SK-N-SH (cell line): Measurements from ENCODE around the gene IQSEC1. TPM values are rescaled to one million over a fixed set of nuclear protein-coding genes. Genes with fewer than 3 reads are reported as not detected.

Experiments
- CTCF ChIA-PET: fragments of 300-600, 350-600 bp; formaldehyde crosslinking; extraction: SDS; loops from one replicate; lab custom pipeline; 2021; lab: Yijun Ruan, JAX
- POLR2A ChIA-PET: fragments of 350-600 bp; sonication (Branson Sonifier 250); formaldehyde crosslinking; extraction: SDS; loops from one replicate; lab custom pipeline; 2020; ENCODE audit warnings: antibody characterized with exemption, inconsistent platforms; lab: Yijun Ruan, JAX
- DNase-seq: peaks from one replicate; pipeline ENCODE4 v3.0.0; 2012
- H2AFZ ChIP-seq: fragments of 200-600 bp; sonication (generic); 2 replicates; pipeline ENCODE4 v1.8.1; 2016; ENCODE audit warnings: antibody characterized with exemption, mild to moderate bottlenecking, low read depth
- H3F3A ChIP-seq: fragments of 200-600 bp; sonication (generic); replicated peaks from 2 replicates; pipeline ENCODE3; 2016; ENCODE audit warnings: antibody characterized with exemption, mild to moderate bottlenecking; ENCODE audit not compliant: insufficient read depth
- H3K27ac ChIP-seq, 2 experiments: fragments of 200-500 bp in 1 of 2; fragments of 200-600 bp in 1 of 2; sonication (Bioruptor generic) in 1 of 2; sonication (generic), shearing (Covaris generic) in 1 of 2; 2 replicates each; pipeline versions ENCODE4 v1.5.1 to v1.6.1; 2014 to 2016; ENCODE audit warnings: low read depth in 2 of 2, inconsistent platforms in 1 of 2, low read length in 1 of 2, mild to moderate bottlenecking in 1 of 2, mixed read lengths in 1 of 2
- H3K27me3 ChIP-seq: fragments of 200-600 bp; sonication (generic), shearing (Covaris generic); 2 replicates; pipeline ENCODE4 v1.6.1; 2016; ENCODE audit warnings: mixed run types; ENCODE audit not compliant: insufficient read depth
- H3K36me3 ChIP-seq, 2 experiments: fragments of 200-500 bp in 1 of 2; fragments of 200-600 bp in 1 of 2; sonication (Bioruptor generic) in 1 of 2; sonication (generic) in 1 of 2; replicated peaks in 1 of 2; 2 replicates each; pipeline versions ENCODE3 to v1.5.1; 2014 to 2016; ENCODE audit warnings: low read length in 1 of 2, mild to moderate bottlenecking in 1 of 2; ENCODE audit not compliant: insufficient read depth in 2 of 2, control insufficient read depth in 1 of 2
- H3K4me1 ChIP-seq, 2 experiments: fragments of 200-500 bp in 1 of 2; fragments of 200-600 bp in 1 of 2; sonication (Bioruptor generic) in 1 of 2; sonication (generic), shearing (Covaris generic) in 1 of 2; 2 replicates each; pipeline versions ENCODE4 v1.5.1 to v1.6.1; 2014 to 2016; ENCODE audit warnings: low read depth in 1 of 2, low read length in 1 of 2, mixed run types in 1 of 2; ENCODE audit not compliant: insufficient read depth in 2 of 2, control insufficient read depth in 1 of 2
- H3K4me2 ChIP-seq: fragments of 200-600 bp; sonication (generic), shearing (Covaris generic); 2 replicates; pipeline ENCODE4 v1.6.1; 2017; ENCODE audit warnings: mixed run types
- H3K4me3 ChIP-seq, 2 experiments: fragments of 200-500 bp in 1 of 2; fragments of 200-600 bp in 1 of 2; sonication (Bioruptor generic) in 1 of 2; sonication (generic), shearing (Covaris generic) in 1 of 2; 2 replicates each; pipeline versions ENCODE4 v1.5.1 to v1.8.1; 2014 to 2016; ENCODE audit warnings: low read depth in 2 of 2, inconsistent platforms in 1 of 2, low read length in 1 of 2, mild to moderate bottlenecking in 1 of 2, mixed read lengths in 1 of 2, moderate library complexity in 1 of 2
- H3K79me2 ChIP-seq: fragments of 200-600 bp; sonication (generic); 2 replicates; pipeline ENCODE4 v1.8.1; 2017; ENCODE audit warnings: mild to moderate bottlenecking; ENCODE audit not compliant: insufficient read depth
- H3K9ac ChIP-seq: fragments of 200-600 bp; sonication (generic); 2 replicates; pipeline ENCODE4 v1.6.1; 2017; ENCODE audit warnings: mixed run types
- H3K9me2 ChIP-seq: fragments of 200-600 bp; sonication (generic); 2 replicates; pipeline ENCODE4 v1.6.1; 2017; ENCODE audit warnings: mixed run types
- H3K9me3 ChIP-seq: fragments of 200-600 bp; sonication (generic); 2 replicates; pipeline ENCODE4 v1.6.1; 2017; ENCODE audit warnings: mixed run types, mild to moderate bottlenecking, moderate library complexity
- H4K20me1 ChIP-seq: fragments of 200-600 bp; sonication (generic); 2 replicates; pipeline ENCODE4 v1.6.1; 2017; ENCODE audit warnings: mild to moderate bottlenecking, mixed run types; ENCODE audit not compliant: insufficient read depth
- ELF1 ChIP-seq: IDR thresholded peaks from 2 replicates; pipeline ENCODE4 v1.4.0; 2012
- FOSL2 ChIP-seq: IDR thresholded peaks from 2 replicates; pipeline ENCODE4 v1.4.0; 2012; ENCODE audit warnings: low read depth, mild to moderate bottlenecking, moderate library complexity, borderline replicate concordance
- FOXM1 ChIP-seq: IDR thresholded peaks from 2 replicates; pipeline ENCODE4 v1.4.0; 2012; ENCODE audit warnings: low read depth, mild to moderate bottlenecking
- GABPA ChIP-seq: IDR thresholded peaks from 2 replicates; pipeline ENCODE4 v1.4.0; 2012; ENCODE audit warnings: low read depth, mild to moderate bottlenecking
- IRF3 ChIP-seq: fragments of 150-350 bp; IDR thresholded peaks from 2 replicates; pipeline ENCODE4 v1.6.1; 2016; ENCODE audit warnings: mild to moderate bottlenecking, low read depth, low read length
- MEF2A ChIP-seq: IDR thresholded peaks from 2 replicates; pipeline ENCODE4 v1.4.0; 2012; ENCODE audit warnings: low read depth, borderline replicate concordance
- MXI1 ChIP-seq: IDR thresholded peaks from 2 replicates; pipeline ENCODE4 v1.6.1; 2012; ENCODE audit warnings: mild to moderate bottlenecking, low read depth, low read length, improper control_type of control experiment
- NFIC ChIP-seq: IDR thresholded peaks from 2 replicates; pipeline ENCODE4 v1.4.0; 2012; ENCODE audit warnings: borderline replicate concordance
- NRF1 ChIP-seq: IDR thresholded peaks from 2 replicates; pipeline ENCODE4 v1.6.1; 2012; ENCODE audit warnings: low read depth, mild to moderate bottlenecking, low read length
- PBX3 ChIP-seq: IDR thresholded peaks from 2 replicates; pipeline ENCODE4; 2012
- POLR2AphosphoS5 ChIP-seq: IDR thresholded peaks from 2 replicates; pipeline ENCODE4 v1.6.1; 2012; ENCODE audit warnings: low read depth, low read length
- RCOR1 ChIP-seq: fragments of 150-350 bp; IDR thresholded peaks from 2 replicates; pipeline ENCODE4 v1.6.1; 2017; ENCODE audit warnings: antibody characterized with exemption, low read length
- RFX5 ChIP-seq: IDR thresholded peaks from 2 replicates; pipeline ENCODE4 v1.6.1; 2012; ENCODE audit warnings: mild to moderate bottlenecking, improper control_type of control experiment, low read length
- RXRA ChIP-seq: IDR thresholded peaks from 2 replicates; pipeline ENCODE4 v1.4.0; 2012; ENCODE audit warnings: low read depth, mild to moderate bottlenecking, borderline replicate concordance
- SMC3 ChIP-seq: IDR thresholded peaks from 2 replicates; pipeline ENCODE4 v1.6.1; 2012; ENCODE audit warnings: low read depth, low read length, improper control_type of control experiment
- TAF1 ChIP-seq: IDR thresholded peaks from 2 replicates; pipeline ENCODE4 v1.6.1; 2012; ENCODE audit warnings: low read depth, mild to moderate bottlenecking, low read length, moderate library complexity, borderline replicate concordance
- TEAD4 ChIP-seq: IDR thresholded peaks from 2 replicates; pipeline ENCODE4 v1.4.0; 2012; ENCODE audit warnings: mild to moderate bottlenecking, borderline replicate concordance; ENCODE audit not compliant: insufficient read depth
- ZBTB33 ChIP-seq: IDR thresholded peaks from 2 replicates; pipeline ENCODE4 v1.4.0; 2012; ENCODE audit warnings: low read depth, borderline replicate concordance
- WGBS: methylation state at CpG from one replicate; pipeline ENCODE4 v1.1.6; 2017; ENCODE audit warnings: low lambda C conversion rate; 5-methylcytosine and 5-hydroxymethylcytosine counted together
- polyA plus RNA-seq, 3 experiments: library from polyadenylated mRNA; depleted of rRNA; stranded (reverse); fragments of >200 nt; gene quantifications; 2 replicates each; pipeline ENCODE4 v1.2.3, GENCODE V29; 2012

The IQSEC1 gene
- polyA plus RNA-seq, 1 of the 3 experiments (the other 2 are of a cell fraction) = 6.2 TPM

GRCh38 chr3:13070391-13071070, 2.7 kb downstream of the IQSEC1 start:
- CTCF ChIA-PET = interaction anchor here (1.6 to 2.1 kb wide), 2 partner anchors 24 to 43 kb away, joined by 3 to 8 read pairs; no protein-coding TSS in a partner anchor

GRCh38 chr3:13069495-13069894, 3.7 kb downstream of the IQSEC1 start:
- H3K4me2 ChIP-seq = no peak overlapping the region
- no peak overlapping the region for H3K9ac ChIP-seq
- peaks cover 0 to 57% of the 10 kb centered on the region in 2 experiments; a peak in 1 of 4 replicates for H3K4me1 ChIP-seq
- ChIA-PET POLR2A (no interaction called here), CTCF (interaction anchor here (1.6 to 2.1 kb wide), 2 partner anchors 22 to 42 kb away, joined by 3 to 8 read pairs; no protein-coding TSS in a partner anchor)
- peaks cover 10% of the 10 kb centered on the region for H3K27me3 ChIP-seq
- H3K36me3 ChIP-seq = no peaks in the 10 kb centered on the region
- no peaks in the 10 kb centered on the region for H3K9me2 ChIP-seq
- H3K27ac ChIP-seq = no peak overlapping the region; a peak in 1 of 4 replicates
- H2AFZ ChIP-seq = no peak overlapping the region
- no peaks in the 10 kb centered on the region for H3K9me3 ChIP-seq
- H4K20me1 ChIP-seq = no peaks in the 10 kb centered on the region
- DNase-seq = no peak
- TF ChIP-seq FOSL2 (no peak), SMC3 (no peak), MXI1 (no peak), RCOR1 (no peak), PBX3 (no peak), TAF1 (no peak), POLR2AphosphoS5 (no peak), FOXM1 (no peak), RFX5 (no peak), IRF3 (no peak)
- H3F3A ChIP-seq = peaks cover 6% of the 10 kb centered on the region
- no peak overlapping the region for H3K4me3 ChIP-seq
- WGBS = 82% methylated on average over 4 of the region's 4 CpGs
- H3K79me2 ChIP-seq = no peaks in the 10 kb centered on the region

More at GRCh38 chr3:13070391-13071070, 2.7 kb downstream of the IQSEC1 start:
- Histone ChIP-seq H3K4me2 (no peak overlapping the region), H3K4me1 (peaks cover 0 to 49% of the 10 kb centered on the region in 2 experiments; a peak in 1 of 4 replicates), H3K27me3 (peaks cover 20% of the 10 kb centered on the region), H3K36me3 (no peaks in the 10 kb centered on the region), H3K79me2 (no peaks in the 10 kb centered on the region), H3F3A (no peaks in the 10 kb centered on the region), H3K9ac (no peak overlapping the region), H3K27ac (no peak overlapping the region), H3K9me2 (no peaks in the 10 kb centered on the region), H4K20me1 (no peaks in the 10 kb centered on the region), H2AFZ (no peak overlapping the region), H3K4me3 (no peak overlapping the region), H3K9me3 (no peaks in the 10 kb centered on the region)
- 83% methylated on average over 11 of the region's 11 CpGs for WGBS
- POLR2A ChIA-PET = interaction anchor here (0.7 kb wide), 1 partner anchor 1398 kb away, joined by 4 read pairs; no protein-coding TSS in a partner anchor
- TF ChIP-seq NRF1 (no peak), RXRA (no peak), GABPA (no peak), TEAD4 (no peak), PBX3 (no peak), SMC3 (no peak), ZBTB33 (no peak), MEF2A (no peak), NFIC (no peak), ELF1 (no peak)
- no peak for DNase-seq
